Peyer's patch (tissue), 4 donors: ENCODE measurements around the gene GH2. TPM values are rescaled to one million over a fixed set of nuclear protein-coding genes. Genes with fewer than 3 reads are reported as not detected.
"Not testable (repeated sequence)": the region's sequence is repeated elsewhere in the genome, so short reads cannot be mapped to it uniquely, and the experiment has no call there.

ENCODE experiments used
- DNase-seq, 3 donors: peaks; one replicate each; pipeline ENCODE4 v3.0.0-alpha.2; 2017 to 2019
- H3K27ac ChIP-seq, 4 donors: fragments of 200-600 bp; sonication (generic); one replicate each; pipeline ENCODE4 v1.5.1; 2016 to 2019
- H3K27me3 ChIP-seq, 2 donors: fragments of 200-600 bp; sonication (generic); one replicate each; pipeline ENCODE4 v1.5.1; 2019
- H3K36me3 ChIP-seq, 3 donors: fragments of 200-600 bp; sonication (generic); one replicate each; pipeline ENCODE4 v1.5.1; 2016 to 2019
- H3K4me1 ChIP-seq, 4 donors: fragments of 200-600 bp; sonication (generic); one replicate each; pipeline ENCODE4 v1.5.1; 2016 to 2019
- H3K4me3 ChIP-seq, 4 donors: fragments of 200-600 bp; sonication (generic); 1 replicate in 3 of 4; 2 replicates in 1 of 4; pipeline ENCODE4 v1.5.1; 2016 to 2019; ENCODE audit warnings: mild to moderate bottlenecking in 1 of 4
- H3K9me3 ChIP-seq, 4 donors: fragments of 200-600 bp; sonication (generic); one replicate each; pipeline ENCODE4 v1.5.1; 2016 to 2019; ENCODE audit warnings: mild to moderate bottlenecking in 1 of 4
- POLR2A ChIP-seq, 2 donors: fragments of 450-650 bp; IDR thresholded peaks; one replicate each; pipeline ENCODE4 v1.5.1; 2017; ENCODE audit warnings: antibody characterized with exemption in 2 of 2, mild to moderate bottlenecking in 2 of 2, moderate library complexity in 2 of 2
- total RNA-seq, 4 donors: library from RNA; depleted of rRNA; stranded (reverse); fragments of >200 nt; gene quantifications; one replicate each; pipeline ENCODE4 v1.1.0, GENCODE V29; 2016
- TF ChIP-seq, protein P1 (sequence below), 6 experiments: fragments of 450-650 bp in 4 of 6; fragments of 200-600 bp in 2 of 6; sonication (generic) in 1 of 6; IDR thresholded peaks; one replicate each; pipeline ENCODE4 v1.5.1; 2017 to 2019; ENCODE audit warnings: antibody characterized with exemption in 6 of 6, mild to moderate bottlenecking in 3 of 6, moderate library complexity in 1 of 6

GH2 gene
- total RNA-seq, 4 donors from 2014 or later: not detected

DNA sequence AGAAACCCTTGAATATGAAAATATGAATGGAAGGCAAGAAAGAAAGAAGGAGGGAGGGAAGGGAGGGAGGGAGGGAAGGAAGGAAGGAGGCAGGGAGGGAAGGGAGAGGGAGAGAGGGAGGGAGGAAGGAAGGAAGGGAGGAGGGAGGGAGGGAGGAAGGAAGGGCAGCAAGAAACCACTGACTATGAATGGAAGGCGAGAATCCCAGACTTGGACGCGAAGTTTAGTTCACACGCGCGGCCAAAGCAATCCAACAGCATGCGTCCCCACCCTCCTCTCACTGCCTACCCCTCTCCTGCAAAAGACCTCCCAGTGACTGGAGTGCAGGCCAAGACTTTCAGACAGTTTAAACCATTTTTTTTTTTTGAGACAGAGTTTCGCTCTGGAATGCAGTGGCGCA is 31.3 kb downstream of the GH2 start:
- no peaks in the 10 kb centered on the region for H3K9me3 ChIP-seq
- no peaks in the 10 kb centered on the region for H3K36me3 ChIP-seq
- H3K27ac ChIP-seq: no peak overlapping the region
- no peaks in the 10 kb centered on the region for H3K27me3 ChIP-seq
- TF ChIP-seq, protein P1, sequence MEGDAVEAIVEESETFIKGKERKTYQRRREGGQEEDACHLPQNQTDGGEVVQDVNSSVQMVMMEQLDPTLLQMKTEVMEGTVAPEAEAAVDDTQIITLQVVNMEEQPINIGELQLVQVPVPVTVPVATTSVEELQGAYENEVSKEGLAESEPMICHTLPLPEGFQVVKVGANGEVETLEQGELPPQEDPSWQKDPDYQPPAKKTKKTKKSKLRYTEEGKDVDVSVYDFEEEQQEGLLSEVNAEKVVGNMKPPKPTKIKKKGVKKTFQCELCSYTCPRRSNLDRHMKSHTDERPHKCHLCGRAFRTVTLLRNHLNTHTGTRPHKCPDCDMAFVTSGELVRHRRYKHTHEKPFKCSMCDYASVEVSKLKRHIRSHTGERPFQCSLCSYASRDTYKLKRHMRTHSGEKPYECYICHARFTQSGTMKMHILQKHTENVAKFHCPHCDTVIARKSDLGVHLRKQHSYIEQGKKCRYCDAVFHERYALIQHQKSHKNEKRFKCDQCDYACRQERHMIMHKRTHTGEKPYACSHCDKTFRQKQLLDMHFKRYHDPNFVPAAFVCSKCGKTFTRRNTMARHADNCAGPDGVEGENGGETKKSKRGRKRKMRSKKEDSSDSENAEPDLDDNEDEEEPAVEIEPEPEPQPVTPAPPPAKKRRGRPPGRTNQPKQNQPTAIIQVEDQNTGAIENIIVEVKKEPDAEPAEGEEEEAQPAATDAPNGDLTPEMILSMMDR (IDR thresholded peaks at IDR 0.05): no peak
- no peak for TF ChIP-seq POLR2A (IDR thresholded peaks at IDR 0.05)
- no peak for DNase-seq
- no peak overlapping the region for H3K4me3 ChIP-seq
- H3K4me1 ChIP-seq: no peaks in the 10 kb centered on the region

DNA sequence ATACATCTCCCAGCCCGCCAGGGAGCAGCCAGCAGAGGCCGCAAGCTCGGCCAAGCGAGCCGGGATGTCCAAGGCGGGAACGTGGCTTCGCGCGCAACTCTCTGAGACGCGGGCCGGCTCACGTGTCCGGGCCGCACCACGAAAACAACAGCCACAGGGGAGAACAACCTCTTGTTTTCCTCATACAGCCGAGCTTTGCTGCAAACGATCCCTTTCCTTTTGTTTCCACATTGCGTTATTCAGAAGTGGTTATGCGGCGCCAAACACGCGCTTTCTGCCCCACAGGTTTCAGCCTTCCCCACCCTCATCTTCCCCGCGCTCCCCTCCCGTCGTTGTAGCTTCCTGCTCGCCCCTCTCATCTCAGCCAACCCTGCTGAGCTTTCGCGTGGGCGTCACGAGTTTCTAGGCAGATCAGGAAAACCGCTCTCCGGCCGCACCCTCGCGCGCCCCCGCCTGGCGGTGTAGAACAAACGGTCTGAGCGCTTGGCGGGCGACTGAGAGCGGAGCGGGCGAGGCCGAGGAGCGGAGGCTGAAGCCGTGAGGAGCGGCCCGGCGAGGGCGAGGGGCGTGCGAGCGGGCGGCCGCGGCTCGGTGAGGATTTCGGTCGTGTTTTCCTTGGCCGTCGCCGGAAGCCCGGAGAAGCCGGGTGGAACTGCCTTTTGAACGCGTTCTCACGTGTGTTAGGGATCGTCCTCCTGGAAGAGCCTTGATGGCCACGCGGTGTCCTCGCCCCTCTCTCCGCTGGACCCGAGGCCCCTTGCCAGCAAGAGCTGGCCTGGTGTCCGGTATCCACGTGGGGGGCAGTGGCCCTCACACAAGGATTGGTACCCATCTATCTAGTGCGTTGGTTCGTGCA is 32.7 kb downstream of the GH2 start:
- no peak for TF ChIP-seq POLR2A (IDR thresholded peaks at IDR 0.05)
- TF ChIP-seq, protein P1 (IDR thresholded peaks at IDR 0.05): peak; percentile 16 to 73 (median 68)
- Histone ChIP-seq H3K9me3 (no peaks in the 10 kb centered on the region), H3K36me3 (no peaks in the 10 kb centered on the region), H3K4me3 (peak overlapping the region; percentile 31 to 40 (median 34)), H3K27ac (peak overlapping the region in 3 of 4 donors; percentile 5 to 44 (median 39)), H3K27me3 (no peaks in the 10 kb centered on the region), H3K4me1 (no peaks in the 10 kb centered on the region)
- DNase-seq: peak; percentile 88 to 96 (median 94)

DNA sequence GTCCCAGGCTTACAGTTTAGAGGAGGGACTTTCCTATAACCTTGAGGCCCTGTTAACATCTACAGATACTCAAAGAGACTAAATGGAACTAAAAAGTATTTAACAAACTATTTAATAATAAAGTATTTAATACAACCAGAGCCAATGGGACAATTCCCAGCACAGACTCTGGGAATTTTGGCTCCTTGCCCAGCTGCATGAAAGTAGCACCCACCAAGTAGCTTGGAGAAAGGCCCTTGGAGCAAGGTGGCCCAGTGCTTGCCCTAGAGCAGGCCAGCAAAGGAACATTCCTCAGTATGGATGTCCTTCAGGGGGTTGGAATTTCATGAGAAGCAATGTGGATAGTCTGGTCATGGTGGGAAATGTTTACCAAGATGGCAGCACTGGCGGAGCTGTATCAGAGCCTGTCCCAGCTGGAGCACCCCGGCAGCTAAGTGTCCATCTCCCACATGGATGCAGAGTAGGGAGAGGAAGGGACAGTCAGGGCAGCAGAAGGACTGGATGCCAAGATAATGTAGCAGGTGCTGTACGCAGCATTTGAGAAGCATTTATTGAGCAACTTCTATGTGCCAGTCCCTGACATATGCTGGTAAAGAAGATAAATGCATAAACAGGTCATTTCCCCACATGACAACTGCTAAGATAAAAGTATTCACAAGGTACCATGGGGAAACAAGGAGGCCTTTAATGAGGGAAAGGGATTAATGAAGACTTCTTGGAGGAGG is 34.1 kb downstream of the GH2 start:
- Histone ChIP-seq H3K4me1 (peaks cover 0 to 6% (median 0%) of the 10 kb centered on the region in 4 donors), H3K27me3 (no peaks in the 10 kb centered on the region), H3K9me3 (no peaks in the 10 kb centered on the region), H3K4me3 (no peak overlapping the region), H3K27ac (no peak overlapping the region), H3K36me3 (no peaks in the 10 kb centered on the region)
- no peak for DNase-seq
- TF ChIP-seq, protein P1 (IDR thresholded peaks at IDR 0.05): no peak
- no peak for TF ChIP-seq POLR2A (IDR thresholded peaks at IDR 0.05)

DNA sequence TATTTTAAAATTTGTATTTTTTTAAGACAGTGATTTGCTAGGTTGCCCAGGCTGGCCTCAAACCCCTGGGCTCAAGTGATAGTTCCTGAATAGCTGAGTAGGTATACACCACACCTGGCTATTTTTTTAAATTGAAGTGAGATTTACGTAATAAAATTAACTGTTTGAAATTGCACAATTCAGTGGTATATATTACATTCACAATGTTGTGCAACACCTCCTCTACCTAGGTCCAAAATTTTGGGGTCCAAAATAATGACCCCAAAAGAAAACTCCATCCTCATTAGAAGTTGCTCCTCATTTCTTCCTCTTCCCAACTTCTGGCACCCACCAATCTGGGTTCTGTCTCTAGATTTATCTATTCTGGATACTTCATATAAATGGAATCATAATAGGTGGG is 36.2 kb downstream of the GH2 start:
- no peak for DNase-seq
- no peak overlapping the region for H3K4me3 ChIP-seq
- no peaks in the 10 kb centered on the region for H3K9me3 ChIP-seq
- H3K4me1 ChIP-seq: peaks cover 0 to 14% (median 12%) of the 10 kb centered on the region in 4 donors
- H3K27me3 ChIP-seq: no peaks in the 10 kb centered on the region
- no peak overlapping the region for H3K27ac ChIP-seq
- H3K36me3 ChIP-seq: no peaks in the 10 kb centered on the region
- TF ChIP-seq, protein P1 (IDR thresholded peaks at IDR 0.05): no peak
- no peak for TF ChIP-seq POLR2A (IDR thresholded peaks at IDR 0.05)

DNA sequence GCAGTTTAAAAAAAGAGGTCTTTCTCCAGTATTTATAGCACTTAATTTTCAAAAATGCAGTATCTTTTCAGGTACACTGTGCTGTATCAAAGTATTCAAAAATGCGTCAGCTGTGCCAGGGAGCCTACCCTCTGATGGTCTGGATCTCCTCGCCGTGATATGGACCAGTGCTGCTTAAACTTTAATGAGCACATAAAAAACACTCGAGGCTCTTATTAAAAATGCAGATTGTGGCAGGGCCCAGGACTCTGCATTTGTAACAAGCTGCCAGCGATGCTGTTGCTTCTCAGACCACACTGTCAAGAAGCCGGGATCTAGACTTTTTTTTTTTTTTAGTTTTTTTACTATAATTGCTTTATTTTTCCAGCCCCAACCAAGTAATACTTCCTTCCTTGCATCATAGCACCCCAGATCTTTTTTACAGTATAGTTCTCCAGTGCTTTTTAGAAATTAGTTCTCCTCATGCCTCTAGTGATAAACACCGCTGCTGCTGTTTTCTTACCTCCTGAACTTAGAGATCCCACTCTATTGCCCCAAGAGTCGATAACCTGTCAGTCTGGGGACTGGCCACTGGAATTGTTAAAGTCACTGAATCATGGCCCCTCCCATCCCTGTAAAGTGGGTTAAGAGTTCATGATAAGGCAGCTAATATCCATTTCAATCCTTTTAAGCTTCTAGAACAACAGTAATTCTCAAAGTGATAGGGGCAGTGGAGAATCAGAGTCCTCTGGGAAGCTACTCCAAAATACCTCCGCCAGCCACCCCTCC is 37.6 kb downstream of the GH2 start:
- peaks cover 0 to 27% (median 23%) of the 10 kb centered on the region in 4 donors for H3K4me1 ChIP-seq
- H3K27me3 ChIP-seq: no peaks in the 10 kb centered on the region
- peak overlapping the region in 3 of 4 donors; percentile 92 for H3K27ac ChIP-seq
- no peaks in the 10 kb centered on the region for H3K36me3 ChIP-seq
- no peak for DNase-seq
- H3K4me3 ChIP-seq: peak overlapping the region in 3 of 4 donors; percentile 85 to 94 (median 89)
- TF ChIP-seq, protein P1 (IDR thresholded peaks at IDR 0.05): no peak
- no peak for TF ChIP-seq POLR2A (IDR thresholded peaks at IDR 0.05)
- H3K9me3 ChIP-seq: no peaks in the 10 kb centered on the region

DNA sequence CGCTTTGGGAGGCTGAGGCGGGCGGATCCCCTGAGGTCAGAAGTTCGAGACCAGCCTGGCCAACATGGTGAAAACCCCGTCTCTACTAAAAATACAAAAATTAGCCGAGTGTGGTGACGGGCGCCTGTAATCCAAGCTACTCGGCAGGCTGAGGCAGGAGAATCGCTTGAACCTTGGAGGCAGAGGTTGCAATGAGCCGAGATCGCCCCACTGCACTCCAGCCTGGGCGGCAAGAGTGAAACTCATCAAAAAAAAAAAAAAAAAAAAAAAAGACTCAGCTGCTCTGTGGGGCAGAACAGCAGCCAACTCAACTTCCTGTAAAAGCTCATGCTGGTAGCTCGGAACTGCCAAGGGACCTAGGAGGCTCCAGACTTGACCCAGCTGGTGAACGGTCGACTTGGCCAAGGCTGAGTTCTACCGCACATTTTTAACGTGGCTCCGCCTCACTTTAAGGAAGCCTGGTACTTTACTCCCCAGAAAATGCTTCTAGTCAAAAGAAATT is 38.3 kb downstream of the GH2 start:
- Histone ChIP-seq H3K4me3 (peak overlapping the region; percentile 85 to 94 (median 88)), H3K27ac (peak overlapping the region; percentile 92 to 97 (median 92)), H3K4me1 (peaks cover 0 to 33% (median 27%) of the 10 kb centered on the region in 4 donors)
- H3K27me3 ChIP-seq, H3K9me3 ChIP-seq, H3K36me3 ChIP-seq: not testable (repeated sequence)
- peak; percentile 41 to 72 (median 61) for DNase-seq
